ENCODE data around the gene CX3CR1. TPM values are rescaled to one million over a fixed set of nuclear protein-coding genes. Genes with fewer than 3 reads are reported as not detected.
"Not testable (repeated sequence)": the region's sequence is repeated elsewhere in the genome, so short reads cannot be mapped to it uniquely, and the experiment has no call there.

CX3CR1 gene
- polyA plus RNA-seq, 4 donors: 0.06 to 3.7 TPM; not detected in 2

DNA sequence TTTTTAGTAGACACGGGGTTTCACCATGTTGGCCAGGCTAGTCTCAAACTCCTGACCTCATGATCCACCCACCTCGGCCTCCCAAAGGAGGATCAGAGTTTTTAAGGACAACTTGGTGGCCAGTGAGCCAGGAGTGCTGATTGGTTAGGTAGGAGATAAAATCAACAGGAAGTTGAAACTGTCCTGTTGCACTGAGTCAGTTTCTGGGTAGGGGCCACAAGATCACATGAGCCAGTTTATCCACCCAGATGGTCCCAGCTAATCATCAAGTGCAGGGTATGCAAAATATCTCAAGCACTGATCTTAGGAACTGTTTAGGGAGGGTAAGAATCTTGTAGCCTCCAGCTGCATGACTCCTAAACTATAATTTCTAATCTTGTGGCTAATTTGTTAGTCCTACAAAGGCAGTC is 41.7 kb upstream of the CX3CR1 start:
- 83 to 88% (median 88%) methylated on average over 2 of the region's 2 CpGs for whole genome bisulfite sequencing, 3 donors
- not testable (repeated sequence) for H3K27me3 ChIP-seq (ENCODE audit: control insufficient read depth in 3 of 3, insufficient read depth in 3 of 3, low read length in 3 of 3); H3K27ac ChIP-seq (ENCODE audit: low read depth in 1 of 3, low read length in 2 of 3); H3K9me3 ChIP-seq (ENCODE audit: control insufficient read depth in 2 of 2, insufficient read depth in 1 of 2, low read depth in 1 of 2, low read length in 1 of 2); H3K4me3 ChIP-seq (ENCODE audit: low read depth in 1 of 3, low read length in 3 of 3); DNase-seq; H3K36me3 ChIP-seq (ENCODE audit: control insufficient read depth in 3 of 3, insufficient read depth in 2 of 3, low read depth in 1 of 3, low read length in 3 of 3); H3K4me1 ChIP-seq (ENCODE audit: control insufficient read depth in 3 of 3, insufficient read depth in 2 of 3, low read depth in 1 of 3, low read length in 2 of 3); FAIRE-seq

DNA sequence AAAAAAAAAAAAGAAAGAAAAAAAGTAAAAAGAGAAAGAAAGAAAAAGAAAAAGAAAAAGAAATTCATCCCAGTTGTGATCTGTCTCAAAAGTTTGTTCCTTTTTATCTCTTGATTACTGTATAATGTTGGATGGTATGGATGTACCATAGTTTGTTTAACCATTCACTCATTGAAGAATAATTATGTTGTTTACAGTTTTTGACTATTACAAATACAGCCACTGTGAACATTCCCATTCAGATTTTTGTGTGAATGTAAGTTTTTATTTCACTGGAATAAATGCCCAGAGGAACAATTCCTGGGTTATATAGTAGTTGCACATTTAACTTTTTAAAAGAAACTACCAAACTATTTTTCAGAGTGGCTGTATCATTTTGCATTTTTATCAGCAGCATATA is 39.4 kb upstream of the CX3CR1 start:
- Histone ChIP-seq H3K4me1 (ENCODE audit: control insufficient read depth in 3 of 3, insufficient read depth in 2 of 3, low read depth in 1 of 3, low read length in 2 of 3) (no peaks in the 10 kb centered on the region), H3K4me3 (ENCODE audit: low read depth in 1 of 3, low read length in 3 of 3) (no peak overlapping the region), H3K27me3 (ENCODE audit: control insufficient read depth in 3 of 3, insufficient read depth in 3 of 3, low read length in 3 of 3) (no peaks in the 10 kb centered on the region), H3K9me3 (ENCODE audit: control insufficient read depth in 2 of 2, insufficient read depth in 1 of 2, low read depth in 1 of 2, low read length in 1 of 2) (peaks cover 0 to 24% of the 10 kb centered on the region in 2 donors), H3K27ac (ENCODE audit: low read depth in 1 of 3, low read length in 2 of 3) (no peak overlapping the region), H3K36me3 (ENCODE audit: control insufficient read depth in 3 of 3, insufficient read depth in 2 of 3, low read depth in 1 of 3, low read length in 3 of 3) (no peaks in the 10 kb centered on the region)
- no peak for FAIRE-seq
- DNase-seq: no peak

DNA sequence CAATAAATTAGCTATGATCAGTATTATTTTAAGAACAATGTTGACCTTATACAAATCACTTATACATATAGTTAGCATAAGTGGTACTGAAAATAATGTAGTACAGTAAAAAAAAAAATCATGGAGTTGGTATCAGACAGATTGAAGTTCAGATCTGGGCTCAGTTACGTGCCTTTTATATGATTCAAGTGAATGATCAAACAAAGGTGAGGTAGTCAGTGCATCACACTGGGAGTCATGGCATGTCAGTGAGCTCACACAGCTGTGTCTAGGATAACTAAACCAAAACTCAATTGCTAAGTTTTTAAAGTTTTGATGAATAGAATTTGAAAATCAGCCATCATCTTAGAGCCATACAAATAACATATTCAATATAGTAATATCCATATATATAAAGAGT is 38.5 kb upstream of the CX3CR1 start:
- DNase-seq (peak; percentile 42 to 71), FAIRE-seq (no peak)
- WGBS, 3 donors: 18 to 46% (median 28%) methylated on average over 1 of the region's 1 CpG
- no peaks in the 10 kb centered on the region for H3K4me1 ChIP-seq (ENCODE audit: control insufficient read depth in 3 of 3, insufficient read depth in 2 of 3, low read depth in 1 of 3, low read length in 2 of 3)
- no peaks in the 10 kb centered on the region for H3K27me3 ChIP-seq (ENCODE audit: control insufficient read depth in 3 of 3, insufficient read depth in 3 of 3, low read length in 3 of 3)
- H3K36me3 ChIP-seq (ENCODE audit: control insufficient read depth in 3 of 3, insufficient read depth in 2 of 3, low read depth in 1 of 3, low read length in 3 of 3): no peaks in the 10 kb centered on the region
- H3K4me3 ChIP-seq (ENCODE audit: low read depth in 1 of 3, low read length in 3 of 3): no peak overlapping the region
- H3K27ac ChIP-seq (ENCODE audit: low read depth in 1 of 3, low read length in 2 of 3): peak overlapping the region in 1 of 3 donors; percentile 9
- H3K9me3 ChIP-seq (ENCODE audit: control insufficient read depth in 2 of 2, insufficient read depth in 1 of 2, low read depth in 1 of 2, low read length in 1 of 2): peaks cover 0 to 26% of the 10 kb centered on the region in 2 donors

DNA sequence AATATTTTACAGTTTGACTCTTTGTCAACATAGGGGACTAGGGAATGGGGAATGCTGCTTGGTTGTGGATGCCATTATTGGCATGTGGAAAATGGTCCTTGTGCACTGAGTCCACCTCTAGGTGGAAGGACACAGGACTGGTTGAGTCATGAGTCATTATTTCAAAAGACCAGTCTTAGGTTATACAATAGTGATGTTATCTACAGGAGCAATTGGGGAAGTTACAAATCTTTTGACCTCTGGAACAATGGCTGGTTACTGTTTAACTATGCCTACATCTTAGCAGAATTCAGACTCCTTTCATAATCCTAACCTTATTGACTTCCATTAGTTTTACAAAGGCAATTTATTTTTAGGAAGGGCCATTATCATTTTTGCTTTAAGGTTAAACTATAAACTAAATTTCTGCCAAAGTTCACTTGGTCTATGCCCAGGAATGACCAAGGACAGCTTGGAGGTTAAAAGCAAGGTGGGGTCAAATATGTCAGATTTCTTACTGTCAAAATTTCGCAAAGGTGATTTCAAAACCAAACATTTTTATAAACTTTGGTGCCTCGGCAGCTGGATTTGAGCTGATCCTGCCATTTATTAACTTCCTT is 37.8 kb upstream of the CX3CR1 start:
- peak; percentile 85 to 95 for DNase-seq
- FAIRE-seq: peak; percentile 68
- Histone ChIP-seq H3K9me3 (ENCODE audit: control insufficient read depth in 2 of 2, insufficient read depth in 1 of 2, low read depth in 1 of 2, low read length in 1 of 2) (peaks cover 0 to 26% of the 10 kb centered on the region in 2 donors), H3K36me3 (ENCODE audit: control insufficient read depth in 3 of 3, insufficient read depth in 2 of 3, low read depth in 1 of 3, low read length in 3 of 3) (no peaks in the 10 kb centered on the region), H3K4me1 (ENCODE audit: control insufficient read depth in 3 of 3, insufficient read depth in 2 of 3, low read depth in 1 of 3, low read length in 2 of 3) (no peaks in the 10 kb centered on the region), H3K4me3 (ENCODE audit: low read depth in 1 of 3, low read length in 3 of 3) (no peak overlapping the region), H3K27ac (ENCODE audit: low read depth in 1 of 3, low read length in 2 of 3) (peak overlapping the region in 1 of 3 donors; percentile 21), H3K27me3 (ENCODE audit: control insufficient read depth in 3 of 3, insufficient read depth in 3 of 3, low read length in 3 of 3) (no peaks in the 10 kb centered on the region)
- 15 to 67% (median 28%) methylated on average over 2 of the region's 2 CpGs for WGBS, 3 donors

DNA sequence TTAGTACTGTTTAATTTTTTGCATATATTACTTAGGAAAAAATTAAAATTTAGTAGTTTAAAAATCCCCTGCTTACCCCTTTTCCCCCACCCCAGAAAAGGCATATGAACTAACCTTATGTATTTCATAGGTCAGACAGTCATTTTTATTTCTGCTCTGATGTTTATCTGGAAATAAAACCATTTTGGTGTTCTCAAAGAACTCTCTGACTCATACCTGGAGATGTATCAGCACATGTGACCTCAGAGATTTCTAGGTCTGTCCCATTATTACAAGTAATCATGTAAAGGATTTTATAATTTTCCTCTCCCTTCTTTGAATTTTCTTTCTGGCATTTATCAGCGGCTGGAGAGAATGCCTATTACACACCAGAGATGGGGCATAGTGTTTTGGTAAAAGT is 35.6 kb upstream of the CX3CR1 start:
- DNase-seq (no peak), FAIRE-seq (no peak)
- Histone ChIP-seq H3K4me1 (ENCODE audit: control insufficient read depth in 3 of 3, insufficient read depth in 2 of 3, low read depth in 1 of 3, low read length in 2 of 3) (no peaks in the 10 kb centered on the region), H3K9me3 (ENCODE audit: control insufficient read depth in 2 of 2, insufficient read depth in 1 of 2, low read depth in 1 of 2, low read length in 1 of 2) (peaks cover 0 to 26% of the 10 kb centered on the region in 2 donors), H3K4me3 (ENCODE audit: low read depth in 1 of 3, low read length in 3 of 3) (no peak overlapping the region), H3K27me3 (ENCODE audit: control insufficient read depth in 3 of 3, insufficient read depth in 3 of 3, low read length in 3 of 3) (no peaks in the 10 kb centered on the region), H3K27ac (ENCODE audit: low read depth in 1 of 3, low read length in 2 of 3) (no peak overlapping the region), H3K36me3 (ENCODE audit: control insufficient read depth in 3 of 3, insufficient read depth in 2 of 3, low read depth in 1 of 3, low read length in 3 of 3) (no peaks in the 10 kb centered on the region)
- WGBS, 3 donors: 81 to 100% (median 85%) methylated on average over 1 of the region's 1 CpG

DNA sequence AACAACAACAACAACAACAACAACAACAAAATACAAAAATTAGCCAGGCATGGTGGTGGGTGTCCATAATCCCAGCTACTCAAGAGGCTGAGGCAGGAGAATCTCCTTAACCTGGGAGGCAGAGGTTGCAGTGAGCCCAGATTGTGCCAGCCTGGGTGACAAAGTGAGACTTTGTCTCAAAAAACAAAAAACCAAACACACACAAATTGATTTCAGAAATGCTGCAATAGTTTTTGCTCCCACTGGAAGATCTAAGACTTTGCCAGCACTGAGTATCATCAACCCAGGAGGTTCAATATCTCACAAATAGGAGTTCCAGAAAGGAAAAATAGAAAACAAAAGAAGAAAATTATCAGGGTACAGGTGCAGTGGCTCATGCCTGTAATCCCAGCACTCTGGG is 33.5 kb upstream of the CX3CR1 start:
- peaks cover 0 to 26% of the 10 kb centered on the region in 2 donors for H3K9me3 ChIP-seq (ENCODE audit: control insufficient read depth in 2 of 2, insufficient read depth in 1 of 2, low read depth in 1 of 2, low read length in 1 of 2)
- no peaks in the 10 kb centered on the region for H3K27me3 ChIP-seq (ENCODE audit: control insufficient read depth in 3 of 3, insufficient read depth in 3 of 3, low read length in 3 of 3)
- no peak overlapping the region for H3K4me3 ChIP-seq (ENCODE audit: low read depth in 1 of 3, low read length in 3 of 3)
- FAIRE-seq: no peak
- H3K36me3 ChIP-seq (ENCODE audit: control insufficient read depth in 3 of 3, insufficient read depth in 2 of 3, low read depth in 1 of 3, low read length in 3 of 3): no peaks in the 10 kb centered on the region
- DNase-seq: no peak
- no peaks in the 10 kb centered on the region for H3K4me1 ChIP-seq (ENCODE audit: control insufficient read depth in 3 of 3, insufficient read depth in 2 of 3, low read depth in 1 of 3, low read length in 2 of 3)
- H3K27ac ChIP-seq (ENCODE audit: low read depth in 1 of 3, low read length in 2 of 3): no peak overlapping the region

DNA sequence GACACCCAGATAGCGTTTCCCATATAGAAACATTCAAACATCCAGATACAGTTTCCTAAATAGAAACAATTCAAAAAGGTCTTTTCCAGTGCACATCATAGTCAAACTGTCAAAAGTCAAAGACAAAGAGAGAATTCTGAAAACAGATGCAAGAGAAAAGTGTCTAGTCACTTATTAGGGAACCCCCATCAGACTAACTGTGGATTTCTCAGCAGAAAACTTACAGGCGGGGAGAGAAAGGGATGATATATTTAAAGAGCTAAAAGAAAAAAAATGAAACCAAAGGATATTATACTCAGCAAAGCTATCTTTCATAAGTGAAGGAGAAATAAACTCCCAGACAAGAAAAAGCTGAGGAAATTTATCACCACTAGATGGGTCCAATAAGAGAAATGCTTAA is 22.3 kb upstream of the CX3CR1 start:
- Histone ChIP-seq H3K4me1 (ENCODE audit: control insufficient read depth in 3 of 3, insufficient read depth in 2 of 3, low read depth in 1 of 3, low read length in 2 of 3) (no peaks in the 10 kb centered on the region), H3K27ac (ENCODE audit: low read depth in 1 of 3, low read length in 2 of 3) (no peak overlapping the region), H3K9me3 (ENCODE audit: control insufficient read depth in 2 of 2, insufficient read depth in 1 of 2, low read depth in 1 of 2, low read length in 1 of 2) (peaks cover 0 to 31% of the 10 kb centered on the region in 2 donors), H3K4me3 (ENCODE audit: low read depth in 1 of 3, low read length in 3 of 3) (no peak overlapping the region), H3K27me3 (ENCODE audit: control insufficient read depth in 3 of 3, insufficient read depth in 3 of 3, low read length in 3 of 3) (no peaks in the 10 kb centered on the region), H3K36me3 (ENCODE audit: control insufficient read depth in 3 of 3, insufficient read depth in 2 of 3, low read depth in 1 of 3, low read length in 3 of 3) (no peaks in the 10 kb centered on the region)
- FAIRE-seq (no peak), DNase-seq (no peak)
- WGBS, 3 donors: 91 to 93% (median 91%) methylated on average over 2 of the region's 2 CpGs

DNA sequence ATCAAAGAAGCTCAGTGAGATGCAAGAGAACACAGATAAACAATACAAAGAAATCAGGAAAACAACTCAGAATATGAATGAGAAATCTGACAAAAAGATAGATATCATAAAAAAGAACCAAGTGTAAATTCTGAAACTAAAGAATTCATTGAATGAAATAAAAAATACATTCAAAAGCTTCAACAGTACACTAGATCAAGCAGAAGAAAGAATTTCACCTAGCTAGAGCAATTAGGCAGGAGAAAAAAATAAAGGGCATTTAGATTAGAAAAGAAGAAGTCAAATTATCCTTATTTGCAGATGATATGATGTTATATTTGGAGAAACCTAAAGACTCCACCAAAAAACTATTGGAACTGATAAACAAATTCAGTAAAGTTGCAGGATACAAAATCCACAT is 19.4 kb upstream of the CX3CR1 start:
- Histone ChIP-seq H3K9me3 (ENCODE audit: control insufficient read depth in 2 of 2, insufficient read depth in 1 of 2, low read depth in 1 of 2, low read length in 1 of 2) (peaks cover 0 to 21% of the 10 kb centered on the region in 2 donors), H3K36me3 (ENCODE audit: control insufficient read depth in 3 of 3, insufficient read depth in 2 of 3, low read depth in 1 of 3, low read length in 3 of 3) (no peaks in the 10 kb centered on the region), H3K27ac (ENCODE audit: low read depth in 1 of 3, low read length in 2 of 3) (no peak overlapping the region), H3K27me3 (ENCODE audit: control insufficient read depth in 3 of 3, insufficient read depth in 3 of 3, low read length in 3 of 3) (no peaks in the 10 kb centered on the region), H3K4me1 (ENCODE audit: control insufficient read depth in 3 of 3, insufficient read depth in 2 of 3, low read depth in 1 of 3, low read length in 2 of 3) (no peaks in the 10 kb centered on the region), H3K4me3 (ENCODE audit: low read depth in 1 of 3, low read length in 3 of 3) (no peak overlapping the region)
- peak; percentile 23 for FAIRE-seq
- DNase-seq: no peak
